GM23248 (cell line): ENCODE results near the gene LNPK. TPM values are rescaled to one million over a fixed set of nuclear protein-coding genes. Genes with fewer than 3 reads are reported as not detected.
A peak's percentile ranks its signal among the peaks of the same experiment; 100 is the strongest.

Source experiments
- DNase-seq: peaks from one replicate; pipeline ENCODE4 v3.0.0-alpha.2; 2015
- H2AFZ ChIP-seq: fragments of 200-600 bp; sonication (generic); 2 replicates; pipeline ENCODE4 v1.6.1; 2016; ENCODE audit warnings: antibody characterized with exemption
- H3F3A ChIP-seq: fragments of 200-600 bp; sonication (generic); 2 replicates; pipeline ENCODE4 v1.6.1; 2016; ENCODE audit warnings: mild to moderate bottlenecking, antibody characterized with exemption, mixed run types; ENCODE audit not compliant: insufficient read depth
- H3K27ac ChIP-seq: fragments of 200-600 bp; sonication (generic); 2 replicates; pipeline ENCODE4 v1.5.1; 2016; ENCODE audit warnings: mild to moderate bottlenecking
- H3K27me3 ChIP-seq: fragments of 200-600 bp; sonication (generic); replicated peaks from 2 replicates; pipeline ENCODE4 v1.6.1; 2016; ENCODE audit warnings: mild to moderate bottlenecking; ENCODE audit not compliant: insufficient read depth
- H3K36me3 ChIP-seq: fragments of 200-600 bp; sonication (generic); 2 replicates; pipeline ENCODE4 v1.6.1; 2016; ENCODE audit warnings: low read depth, mild to moderate bottlenecking
- H3K4me1 ChIP-seq: fragments of 200-600 bp; sonication (generic); 2 replicates; pipeline ENCODE4 v1.6.1; 2016; ENCODE audit warnings: mild to moderate bottlenecking; ENCODE audit not compliant: insufficient read depth
- H3K4me2 ChIP-seq: fragments of 200-600 bp; sonication (generic); one replicate; pipeline ENCODE4 v1.6.1; 2016; ENCODE audit warnings: mild to moderate bottlenecking; ENCODE audit not compliant: unreplicated experiment
- H3K4me3 ChIP-seq: fragments of 200-600 bp; sonication (generic); 2 replicates; pipeline ENCODE4 v1.5.1; 2016; ENCODE audit warnings: mild to moderate bottlenecking
- H3K79me2 ChIP-seq: fragments of 200-600 bp; sonication (generic); 2 replicates; pipeline ENCODE4 v1.6.1; 2016; ENCODE audit warnings: mild to moderate bottlenecking; ENCODE audit not compliant: insufficient read depth
- H3K9ac ChIP-seq: fragments of 200-600 bp; sonication (generic); 2 replicates; pipeline ENCODE4 v1.6.1; 2016; ENCODE audit warnings: mild to moderate bottlenecking
- H3K9me2 ChIP-seq: fragments of 200-600 bp; sonication (generic); 2 replicates; pipeline ENCODE4 v1.6.1; 2016; ENCODE audit warnings: mixed run types, mild to moderate bottlenecking, moderate library complexity; ENCODE audit not compliant: insufficient read depth
- H3K9me3 ChIP-seq: fragments of 200-600 bp; sonication (generic); one replicate; pipeline ENCODE4 v1.6.1; 2017; ENCODE audit warnings: low read depth
- H4K20me1 ChIP-seq: fragments of 200-600 bp; sonication (generic); 2 replicates; pipeline ENCODE4 v1.6.0; 2016; ENCODE audit not compliant: insufficient read depth
- EZH2 ChIP-seq: fragments of 200-600 bp; sonication (generic); IDR thresholded peaks from 2 replicates; pipeline ENCODE4 v1.6.1; 2018; ENCODE audit warnings: antibody characterized with exemption, mild to moderate bottlenecking; ENCODE audit not compliant: insufficient read depth, poor library complexity, severe bottlenecking
- EZH2phosphoT487 ChIP-seq: fragments of 200-600 bp; sonication (generic); IDR thresholded peaks from 2 replicates; pipeline ENCODE4 v1.6.1; 2018; ENCODE audit warnings: antibody characterized with exemption, moderate library complexity, mild to moderate bottlenecking, low read depth; ENCODE audit not compliant: insufficient read depth
- WGBS, 2 experiments: methylation state at CpG; one replicate each; pipeline ENCODE4 v1.1.6; 2015 to 2017; ENCODE audit warnings: low lambda C conversion rate in 2 of 2, low coverage in 1 of 2; ENCODE audit errors: missing lambda C conversion rate in 2 of 2; 5-methylcytosine and 5-hydroxymethylcytosine counted together
- in situ Hi-C: fragments of 300-500 bp; cut with MboI; formaldehyde crosslinking; loops from 2 replicates; pipeline ENCODE4 v1.15.0; 2020
- polyA plus RNA-seq: library from polyadenylated mRNA; unstranded; fragments of >200 nt; fragmentation: Nextera tagmentation; extraction: Ambion mirVana; gene quantifications from 2 replicates; pipeline ENCODE4 v1.2.1, GENCODE V29; 2016
- total RNA-seq: library from RNA; depleted of rRNA; stranded (reverse); fragments of >200 nt; shearing (Covaris generic); gene quantifications from 2 replicates; pipeline ENCODE4 v1.2.3, GENCODE V29; 2014

LNPK gene
- total and polyA plus RNA-seq, 2 experiments from 2014 or later = 66.1 to 68.3 TPM

- H3K36me3 ChIP-seq = no peaks in the 10 kb centered on the region
- H3K4me1 ChIP-seq = peaks cover 5% of the 10 kb centered on the region
- no peak overlapping the region for H3K4me3 ChIP-seq
- no peaks in the 10 kb centered on the region for H3K9me3 ChIP-seq
- H4K20me1 ChIP-seq = no peaks in the 10 kb centered on the region
- TF ChIP-seq EZH2 (no peak), EZH2phosphoT487 (no peak)
- H2AFZ ChIP-seq = no peak overlapping the region
- H3K27ac ChIP-seq = no peak overlapping the region
- no peaks in the 10 kb centered on the region for H3K9me2 ChIP-seq
- in situ Hi-C loops = no loop called here
- H3K4me2 ChIP-seq = no peak overlapping the region
- H3K9ac ChIP-seq = no peak overlapping the region
- H3F3A ChIP-seq = no peaks in the 10 kb centered on the region
- H3K27me3 ChIP-seq = no peaks in the 10 kb centered on the region
- H3K79me2 ChIP-seq = no peaks in the 10 kb centered on the region
- peak; percentile 53 for DNase-seq
- WGBS, 2 experiments = 88 to 89% methylated on average over 1 of the region's 1 CpG
These were observed 16.6 kb upstream of the LNPK start for GRCh38 chr2:176018708-176019107.

DNA sequence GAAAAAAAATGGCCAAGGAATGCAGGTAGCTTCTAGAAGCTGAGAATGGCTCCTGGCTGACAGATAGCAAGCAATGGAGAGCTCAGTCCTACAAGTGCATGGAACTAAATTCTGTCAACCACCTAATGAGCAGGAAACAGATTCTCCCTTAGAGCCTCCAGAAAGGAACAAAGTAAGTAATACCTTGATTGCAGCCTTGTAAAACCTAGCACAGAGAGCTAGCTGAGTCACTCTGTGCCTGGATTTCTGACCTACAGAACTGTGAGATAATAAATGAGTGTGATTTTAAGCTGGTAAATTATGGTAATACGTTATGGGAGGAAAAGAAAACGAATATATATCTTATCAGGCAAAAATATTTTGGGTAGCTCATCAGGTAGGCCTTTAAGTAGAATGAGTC lies 7.4 kb upstream of the LNPK start:
- no peaks in the 10 kb centered on the region for H4K20me1 ChIP-seq
- no peak overlapping the region for H2AFZ ChIP-seq
- H3K4me3 ChIP-seq = no peak overlapping the region
- DNase-seq = no peak
- no peak for TF ChIP-seq EZH2phosphoT487
- TF ChIP-seq EZH2 = no peak
- no peaks in the 10 kb centered on the region for H3K36me3 ChIP-seq
- no peaks in the 10 kb centered on the region for H3F3A ChIP-seq
- no peaks in the 10 kb centered on the region for H3K4me1 ChIP-seq
- no peak overlapping the region for H3K27ac ChIP-seq
- no peaks in the 10 kb centered on the region for H3K9me2 ChIP-seq
- no peaks in the 10 kb centered on the region for H3K27me3 ChIP-seq
- in situ Hi-C loops = no loop called here
- no peaks in the 10 kb centered on the region for H3K9me3 ChIP-seq
- no peaks in the 10 kb centered on the region for H3K79me2 ChIP-seq
- H3K4me2 ChIP-seq = no peak overlapping the region
- 69 to 77% methylated on average over 2 of the region's 2 CpGs for WGBS, 2 experiments
- H3K9ac ChIP-seq = no peak overlapping the region

DNA sequence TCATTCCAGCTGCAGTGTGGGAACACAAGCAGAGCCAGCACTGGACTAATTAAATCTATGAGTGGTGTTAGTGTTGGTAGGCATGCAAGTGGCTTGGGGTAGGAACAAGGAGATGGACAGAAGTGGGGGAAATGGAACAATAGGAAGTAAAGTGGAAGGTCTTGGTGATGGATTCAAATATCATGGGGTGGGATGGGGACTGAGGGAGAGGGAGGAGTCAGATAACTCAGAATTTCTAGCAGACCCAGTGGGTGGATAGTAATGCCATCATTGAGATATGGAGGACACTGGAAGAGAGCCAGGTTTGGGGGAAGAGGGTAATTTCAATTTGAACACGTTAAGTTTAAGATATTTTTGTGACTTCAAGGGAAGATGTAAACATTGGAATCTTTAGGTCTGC lies 2.9 kb upstream of the LNPK start:
- Histone ChIP-seq H3K27me3 (no peaks in the 10 kb centered on the region), H3K9ac (no peak overlapping the region), H3K4me3 (no peak overlapping the region), H3K4me1 (peaks cover 9% of the 10 kb centered on the region; the same call in 1 of the 2 replicates), H3K9me3 (no peaks in the 10 kb centered on the region), H3K27ac (no peak overlapping the region), H3K9me2 (no peaks in the 10 kb centered on the region), H2AFZ (no peak overlapping the region), H3K79me2 (peaks cover 15% of the 10 kb centered on the region), H4K20me1 (no peaks in the 10 kb centered on the region), H3F3A (0 out of 2 replicates have a peak, but pooled peaks cover 11% of the 10 kb centered on the region), H3K36me3 (no peaks in the 10 kb centered on the region), H3K4me2 (no peak overlapping the region)
- DNase-seq = no peak
- 2 to 27% methylated on average over 1 of the region's 1 CpG for WGBS, 2 experiments
- TF ChIP-seq EZH2 (no peak), EZH2phosphoT487 (no peak)
- in situ Hi-C loops = no loop called here

- H2AFZ ChIP-seq = no peak overlapping the region
- no peaks in the 10 kb centered on the region for H4K20me1 ChIP-seq
- H3K4me1 ChIP-seq = peaks cover 14% of the 10 kb centered on the region; the same call in 1 of the 2 replicates
- no peak for DNase-seq
- peaks cover 24% of the 10 kb centered on the region for H3K79me2 ChIP-seq
- 0 out of 2 replicates have a peak, but pooled peaks cover 11% of the 10 kb centered on the region for H3F3A ChIP-seq
- no peak for TF ChIP-seq EZH2
- no peak for TF ChIP-seq EZH2phosphoT487
- H3K9me3 ChIP-seq = no peaks in the 10 kb centered on the region
- in situ Hi-C loops = no loop called here
- no peak overlapping the region for H3K4me3 ChIP-seq
- no peak overlapping the region for H3K9ac ChIP-seq
- WGBS, 2 experiments = 96 to 98% methylated on average over 5 of the region's 5 CpGs
- H3K4me2 ChIP-seq = no peak overlapping the region
- no peaks in the 10 kb centered on the region for H3K27me3 ChIP-seq
- no peaks in the 10 kb centered on the region for H3K9me2 ChIP-seq
- H3K27ac ChIP-seq = no peak overlapping the region
- no peaks in the 10 kb centered on the region for H3K36me3 ChIP-seq
These were observed 1.9 kb upstream of the LNPK start for GRCh38 chr2:176003958-176004357.

DNA sequence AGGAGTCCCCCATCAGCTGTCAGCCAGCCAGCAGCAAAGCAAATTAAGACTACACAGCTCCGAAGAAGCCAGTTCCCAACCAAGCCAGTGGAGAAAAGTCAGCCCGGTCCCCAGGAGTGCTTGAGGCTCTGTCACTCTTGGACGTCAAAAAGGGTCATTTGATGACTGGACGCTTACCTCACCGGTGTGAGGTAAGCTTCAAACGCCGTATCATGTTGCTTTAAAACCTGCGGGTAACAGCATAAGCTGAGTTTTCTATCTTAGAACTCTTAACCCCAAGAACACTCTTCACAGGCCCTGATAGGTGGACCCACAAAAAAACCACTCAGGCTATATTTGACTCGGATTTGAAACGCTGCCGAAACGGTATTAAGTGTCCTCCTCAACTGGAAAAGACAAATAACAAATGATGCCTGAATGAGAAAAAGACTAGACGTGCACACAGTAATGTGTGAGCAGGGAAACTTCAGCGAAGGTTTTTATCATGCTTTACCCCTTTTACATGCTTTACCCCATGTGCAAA lies 682 bp upstream of the LNPK start:
- Histone ChIP-seq H4K20me1 (no peaks in the 10 kb centered on the region), H3K27ac (peak overlapping the region; percentile 84), H3K9me3 (no peaks in the 10 kb centered on the region), H3K27me3 (no peaks in the 10 kb centered on the region), H2AFZ (peak overlapping the region; percentile 100), H3K9me2 (no peaks in the 10 kb centered on the region), H3K79me2 (peaks cover 37% of the 10 kb centered on the region), H3K4me1 (peaks cover 18% of the 10 kb centered on the region; the same call in 1 of the 2 replicates), H3K4me2 (peak overlapping the region; percentile 99), H3K4me3 (peak overlapping the region; percentile 93), H3K9ac (peak overlapping the region; percentile 83), H3F3A (0 out of 2 replicates have a peak, but pooled peaks cover 11% of the 10 kb centered on the region), H3K36me3 (no peaks in the 10 kb centered on the region)
- TF ChIP-seq EZH2phosphoT487 = no peak
- TF ChIP-seq EZH2 = no peak
- 13 to 14% methylated on average over 14 of the region's 14 CpGs for WGBS, 2 experiments
- in situ Hi-C loops = no loop called here
- DNase-seq = peak; percentile 51
